HG02973 (cell line): ENCODE measurements around the gene NGRN.
"Not testable (repeated sequence)": the region's sequence is repeated elsewhere in the genome, so short reads cannot be mapped to it uniquely, and the experiment has no call there.

ENCODE experiments used
- ATAC-seq: cut with Tn5 transposase; IDR thresholded peaks from one replicate; pipeline ENCODE4 v1.9.1; 2021; ENCODE audit warnings: moderate library complexity; ENCODE audit not compliant: unreplicated experiment

Gene NGRN

DNA sequence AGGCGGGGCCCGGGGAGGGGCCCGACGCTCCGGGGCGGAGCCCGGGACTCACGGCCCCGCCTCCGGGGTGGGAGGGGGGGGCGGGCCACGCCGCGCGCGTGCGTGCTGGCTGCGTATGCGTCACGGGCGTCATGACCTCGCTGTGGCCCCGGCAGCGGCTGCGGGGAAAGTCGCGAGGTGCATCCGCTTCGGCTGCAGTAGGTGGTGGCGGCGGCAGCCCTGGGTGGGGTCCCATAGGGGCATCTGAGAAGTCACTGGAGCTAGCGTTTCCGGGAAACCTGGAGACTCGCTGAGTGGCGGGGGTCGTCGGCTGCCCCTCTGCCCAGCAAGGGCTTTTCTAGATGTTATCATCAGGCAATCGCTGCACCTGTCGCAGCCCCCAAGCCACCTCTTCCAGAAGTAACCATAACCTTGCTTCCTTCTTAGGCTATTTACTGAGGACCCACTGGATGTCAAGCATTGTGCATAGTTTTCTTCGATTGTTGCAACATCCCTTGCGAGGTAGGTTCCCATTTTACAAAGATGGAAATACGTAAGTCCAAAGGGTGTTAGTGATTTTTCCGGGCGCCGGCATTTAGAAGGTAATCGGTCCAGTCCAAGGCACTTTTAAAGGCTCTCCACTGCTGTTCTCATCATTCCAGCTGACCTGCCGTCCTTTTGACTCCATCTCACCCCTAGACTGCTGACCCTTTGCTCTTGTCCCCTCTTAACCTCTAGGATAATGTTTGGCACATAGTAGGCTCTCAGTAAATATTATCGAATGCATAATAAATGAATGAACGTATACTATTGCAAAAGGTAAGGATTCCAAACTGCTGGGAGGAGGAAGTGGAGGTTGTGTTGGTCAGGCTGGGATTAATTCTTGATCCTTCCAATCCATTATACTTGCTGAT is 31.1 kb upstream of the NGRN start, which contains the start of gene GDPGP1:
Gene GDPGP1 (plus strand): TSS at position 114 of the 893 bp plus-strand sequence. CDS start 6,700 bp downstream, outside the sequence.
- peak; percentile 61 for ATAC-seq

DNA sequence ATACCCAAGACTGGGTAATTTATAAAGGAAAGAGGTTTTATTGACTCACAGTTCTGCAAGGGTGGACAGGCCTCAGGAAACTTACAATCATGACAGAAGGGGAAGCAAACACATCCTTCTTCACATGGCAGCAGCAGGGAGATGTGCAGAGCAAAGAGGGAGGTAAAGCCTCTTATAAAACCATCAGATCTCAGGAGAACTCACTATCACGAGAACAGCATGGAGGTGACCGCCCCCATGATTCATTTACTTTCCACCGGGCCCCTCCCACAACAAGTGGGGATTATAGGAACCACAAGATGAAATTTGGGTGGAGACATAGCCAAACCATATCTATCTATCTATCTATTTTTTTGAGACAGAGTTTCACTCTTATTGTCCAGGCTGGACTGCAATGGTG is 26.1 kb upstream of the NGRN start:
- ATAC-seq, result no peak

DNA sequence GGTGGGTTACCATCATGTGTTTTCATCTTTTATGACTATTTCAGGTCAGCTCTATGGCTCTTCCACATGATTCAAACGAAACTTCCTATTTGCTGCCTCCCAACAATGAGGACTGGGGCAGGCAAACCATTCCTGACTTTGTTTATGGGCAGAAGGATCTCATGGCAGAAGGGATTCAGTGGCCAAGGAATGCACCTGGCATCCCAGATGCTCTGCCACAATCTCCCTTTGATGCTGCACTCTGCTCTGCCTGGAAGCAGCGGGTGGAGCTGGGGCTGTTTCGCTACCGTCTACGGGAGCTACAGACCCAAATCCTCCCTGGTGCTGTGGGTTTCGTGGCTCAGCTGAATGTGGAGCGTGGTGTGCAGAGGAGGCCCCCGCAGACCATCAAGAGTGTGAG is 24.6 kb upstream of the NGRN start:
- no peak for ATAC-seq

DNA sequence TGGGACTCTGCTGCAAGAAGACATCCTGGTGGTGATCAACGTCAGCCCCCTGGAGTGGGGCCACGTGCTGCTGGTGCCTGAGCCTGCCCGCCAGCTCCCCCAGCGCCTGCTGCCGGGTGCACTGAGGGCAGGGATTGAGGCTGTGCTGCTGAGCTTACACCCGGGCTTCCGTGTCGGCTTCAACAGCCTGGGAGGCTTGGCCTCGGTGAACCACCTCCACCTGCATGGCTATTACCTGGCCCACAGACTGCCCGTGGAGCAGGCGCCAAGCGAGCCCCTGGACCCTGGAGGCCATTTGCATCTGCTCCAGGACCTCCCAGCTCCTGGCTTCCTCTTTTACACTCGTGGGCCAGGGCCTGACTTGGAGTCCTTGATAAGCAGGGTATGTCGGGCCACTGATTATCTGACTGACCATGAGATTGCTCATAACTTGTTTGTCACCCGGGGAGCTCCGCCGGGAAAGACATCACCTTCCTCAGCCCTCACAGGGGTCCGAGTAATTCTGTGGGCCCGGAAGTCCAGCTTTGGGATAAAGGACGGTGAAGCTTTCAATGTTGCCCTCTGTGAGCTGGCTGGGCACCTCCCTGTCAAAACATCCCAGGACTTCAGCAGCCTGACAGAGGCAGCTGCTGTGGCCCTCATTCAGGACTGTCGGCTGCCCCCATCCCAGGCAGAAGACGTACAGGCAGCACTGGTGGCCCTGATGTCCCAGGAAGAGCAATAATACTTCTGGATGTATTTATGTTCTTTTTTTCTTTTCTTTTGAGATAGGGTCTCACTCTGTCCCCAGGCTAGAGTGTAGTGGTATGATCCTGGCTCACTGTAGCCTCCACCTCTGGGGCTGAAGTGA is 23.9 kb upstream of the NGRN start:
- no peak for ATAC-seq

DNA sequence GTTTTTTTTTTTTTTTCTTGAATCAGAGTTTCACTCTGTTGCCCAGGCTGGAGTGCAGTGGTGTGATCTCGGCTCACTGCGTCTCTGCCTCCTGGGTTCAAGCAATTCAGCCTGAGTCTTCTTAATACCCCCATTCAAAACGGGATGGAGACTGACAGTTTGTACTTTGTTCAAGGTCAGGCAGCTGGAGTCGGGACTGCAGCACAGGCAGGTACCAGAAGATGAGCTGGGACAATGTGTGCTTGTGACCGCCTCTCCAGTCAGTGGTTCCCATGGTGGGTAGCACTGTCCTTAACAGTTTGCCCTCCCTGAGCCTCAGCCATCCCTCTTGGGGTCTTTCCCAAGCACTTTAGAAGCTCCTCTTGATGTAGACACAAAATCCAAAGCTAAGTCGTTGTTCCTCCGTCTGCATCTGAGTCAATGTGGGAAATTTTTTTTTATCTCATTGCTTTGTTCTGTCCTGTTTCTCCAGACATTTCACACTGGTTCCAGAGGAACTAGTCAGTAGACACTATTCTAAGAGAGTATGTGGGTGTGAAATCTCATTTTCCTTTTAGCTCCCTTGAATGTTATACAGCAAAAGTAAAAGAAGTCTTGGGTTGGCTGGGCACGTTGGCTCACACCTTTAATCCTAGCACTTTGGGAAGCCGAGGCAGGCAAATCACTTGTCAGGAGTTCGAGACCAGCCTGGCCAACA is 21.4 kb upstream of the NGRN start:
- ATAC-seq, result no peak

DNA sequence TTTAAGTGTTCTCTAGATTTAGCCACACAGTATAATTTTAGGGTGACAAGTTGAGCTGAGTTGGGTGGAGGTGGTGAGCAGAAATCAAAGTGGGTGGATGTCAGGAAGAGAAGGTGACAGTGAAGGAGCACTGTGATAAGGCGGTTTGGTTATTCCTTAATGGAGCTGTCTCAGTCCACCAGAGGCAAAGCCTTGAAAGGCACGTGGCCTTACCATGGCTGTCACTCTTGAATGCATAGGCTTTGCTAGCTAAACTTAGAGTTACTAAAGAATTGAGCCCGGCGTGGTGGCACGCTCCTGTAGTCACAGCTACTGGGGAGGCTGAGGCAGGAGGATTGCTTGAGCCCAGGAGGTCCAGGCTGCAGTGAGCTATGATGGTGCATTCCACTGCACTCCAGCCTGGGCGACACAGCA is 16.7 kb upstream of the NGRN start:
- ATAC-seq, result no peak

DNA sequence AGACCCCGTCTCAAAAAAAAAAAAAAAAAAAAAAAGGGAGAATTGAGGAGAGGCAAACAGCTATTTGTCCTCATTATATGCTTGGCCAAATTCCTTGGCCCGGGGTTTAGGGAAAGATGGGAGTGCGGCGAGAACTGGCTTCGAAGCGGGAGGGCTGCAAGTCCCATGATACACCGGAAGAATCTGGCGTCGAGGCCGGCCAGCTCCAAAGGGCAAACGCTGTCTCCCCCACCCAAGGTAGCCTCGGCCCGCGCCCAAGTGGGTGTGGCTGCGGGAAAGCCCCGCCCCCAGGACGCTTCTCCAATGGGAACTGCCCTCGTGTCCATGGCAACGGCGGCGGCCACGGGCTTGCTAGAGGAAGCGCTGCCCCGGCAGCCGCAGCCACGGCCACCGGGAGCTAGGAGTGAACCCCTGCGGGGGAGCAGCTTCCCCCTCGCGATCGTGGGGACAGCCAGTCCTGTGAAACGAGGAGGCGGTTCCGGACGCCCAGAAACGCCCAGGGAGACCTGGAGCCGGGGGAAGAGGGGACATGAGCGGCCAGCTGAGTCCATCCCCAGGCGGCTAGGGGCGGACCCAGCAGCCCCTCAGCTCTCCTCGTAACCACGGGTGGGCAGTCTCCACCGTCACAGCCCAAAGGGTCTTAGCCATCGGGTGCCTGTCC is 16.1 kb upstream of the NGRN start, which contains the start of gene TTLL13:
Gene TTLL13 (plus strand): TSS at position 354 of the 661 bp plus-strand sequence. CDS start 1,075 bp downstream, outside the sequence.
- peak; percentile 71 for ATAC-seq

DNA sequence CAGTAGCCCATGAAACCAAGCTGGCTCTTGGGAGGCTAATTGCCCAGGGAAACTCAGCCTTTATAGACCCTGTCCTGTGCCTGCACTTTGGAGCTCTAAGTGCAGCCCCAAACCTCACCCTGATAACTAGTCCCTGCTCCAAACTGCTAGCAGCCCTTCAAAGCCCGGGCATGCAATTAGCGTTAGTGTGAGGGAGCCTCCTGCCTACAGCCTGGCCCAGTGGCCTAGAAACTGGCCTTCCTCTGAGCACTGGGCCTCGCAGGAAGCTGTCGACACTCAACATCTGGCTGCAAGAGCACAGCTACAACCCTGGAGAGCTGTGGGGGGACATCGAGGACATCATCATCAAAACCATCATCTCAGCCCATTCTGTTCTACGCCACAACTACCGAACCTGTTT is 7.7 kb upstream of the NGRN start:
- ATAC-seq, result no peak

DNA sequence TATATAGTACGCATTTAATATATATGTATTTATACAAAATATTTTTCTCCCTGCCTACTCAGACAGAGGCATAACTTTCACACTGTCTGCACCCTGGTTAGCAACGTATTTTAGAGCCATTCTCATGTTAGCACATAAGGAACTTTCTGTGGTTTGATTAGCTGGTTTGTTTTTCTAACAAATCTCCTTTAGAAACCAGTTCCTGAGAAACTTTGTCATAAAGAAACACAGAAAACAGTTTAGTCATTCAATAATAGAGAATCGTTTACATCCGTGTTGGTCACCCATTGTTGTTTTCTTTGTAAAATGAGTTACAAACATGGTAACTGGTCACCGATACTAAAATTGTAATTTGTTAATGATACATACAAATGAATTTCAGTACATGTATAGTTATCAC is 5.9 kb upstream of the NGRN start:
- ATAC-seq, result peak; percentile 78

DNA sequence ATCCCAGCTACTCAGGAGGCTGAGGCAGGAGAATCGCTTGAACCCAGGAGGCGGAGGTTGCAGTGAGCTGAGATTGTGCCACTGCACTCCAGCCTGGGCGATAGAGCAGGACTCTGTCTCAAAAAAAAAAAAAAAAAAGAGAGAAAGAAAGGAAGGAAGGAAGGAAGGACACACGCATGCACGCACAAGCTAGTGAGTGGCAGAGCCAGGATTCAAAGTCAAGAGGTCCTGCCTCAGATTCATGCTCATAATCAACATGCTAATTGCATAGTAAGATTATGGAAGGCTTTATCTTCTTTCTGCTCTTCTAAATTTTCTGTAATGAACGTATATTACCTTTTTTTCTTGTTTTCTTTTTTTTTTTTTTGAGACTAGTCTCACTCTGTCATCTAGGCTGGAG is 4.7 kb upstream of the NGRN start:
- not testable (repeated sequence) for ATAC-seq

DNA sequence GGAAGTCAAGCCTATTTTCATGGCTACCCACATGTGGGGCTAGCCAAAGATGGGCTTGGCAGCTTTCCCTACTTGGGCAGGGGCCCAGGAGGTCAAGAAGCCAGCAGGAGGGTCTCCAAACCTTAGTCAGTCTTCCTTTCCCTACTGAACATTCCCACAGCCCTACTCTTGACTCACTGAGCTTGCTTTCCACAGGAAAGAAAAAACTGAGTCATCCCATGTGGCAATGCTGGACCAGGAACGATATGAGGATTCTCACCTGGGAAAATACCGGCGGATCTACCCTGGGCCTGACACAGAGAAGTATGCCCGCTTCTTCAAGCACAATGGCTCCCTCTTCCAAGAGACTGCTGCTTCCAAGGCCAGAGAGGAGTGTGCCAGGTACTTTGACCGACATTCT is 3.7 kb upstream of the NGRN start:
- no peak for ATAC-seq

DNA sequence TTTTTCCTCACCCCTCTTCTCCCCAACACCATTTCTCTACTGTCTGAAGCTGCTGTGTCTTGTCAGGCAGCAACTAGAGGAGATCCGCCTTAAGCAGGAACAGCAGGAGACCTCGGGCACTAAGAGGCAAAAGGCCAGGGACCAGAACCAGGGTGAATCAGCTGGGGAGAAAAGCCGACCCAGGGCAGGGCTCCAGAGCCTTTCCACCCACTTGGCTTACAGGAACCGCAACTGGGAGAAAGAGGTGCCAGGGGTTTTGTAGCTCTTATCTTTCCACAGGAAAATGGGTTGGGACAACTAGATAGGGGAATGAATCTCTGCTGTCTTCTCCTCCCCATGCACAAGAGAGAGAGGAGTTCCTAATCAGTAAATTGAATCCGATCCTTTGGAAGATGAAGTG is 3.0 kb upstream of the NGRN start:
- ATAC-seq, result no peak

DNA sequence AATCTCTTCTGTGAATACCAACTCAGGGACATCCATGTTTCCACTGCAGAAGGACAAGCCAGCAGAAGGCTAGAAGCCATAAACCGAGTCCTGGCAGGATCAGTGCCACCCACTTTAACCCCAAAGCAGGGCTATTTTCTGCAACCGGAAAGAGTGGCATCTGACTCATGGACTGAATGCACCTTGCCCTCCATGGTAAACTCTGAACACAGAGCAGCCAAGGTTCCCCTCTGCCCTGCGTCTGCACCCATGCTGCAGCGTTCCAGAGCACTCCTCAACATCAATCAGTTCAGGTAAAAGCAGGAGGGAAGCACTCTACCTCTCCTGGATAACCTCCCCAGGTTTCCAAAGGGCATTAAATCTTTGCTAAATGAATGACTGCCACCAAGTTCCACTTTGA is 801 bp upstream of the NGRN start:
- no peak for ATAC-seq

DNA sequence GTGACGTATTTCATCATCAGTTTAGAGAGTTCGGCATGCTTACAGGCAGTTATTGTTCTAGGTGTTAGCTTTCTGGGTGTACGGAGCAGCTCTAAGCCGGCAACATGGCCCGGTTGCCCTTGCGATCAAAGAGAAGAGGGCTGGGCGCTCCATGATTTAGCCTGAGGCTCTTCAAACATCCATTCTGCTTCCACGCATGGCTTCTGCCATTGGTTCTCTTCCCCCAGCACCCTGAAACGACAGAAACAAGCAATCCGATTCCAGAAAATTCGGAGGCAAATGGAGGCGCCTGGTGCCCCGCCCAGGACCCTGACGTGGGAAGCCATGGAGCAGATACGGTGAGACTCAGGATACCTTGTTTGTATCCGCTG is 574 bp downstream of the NGRN start:
- ATAC-seq, result peak; percentile 33

DNA sequence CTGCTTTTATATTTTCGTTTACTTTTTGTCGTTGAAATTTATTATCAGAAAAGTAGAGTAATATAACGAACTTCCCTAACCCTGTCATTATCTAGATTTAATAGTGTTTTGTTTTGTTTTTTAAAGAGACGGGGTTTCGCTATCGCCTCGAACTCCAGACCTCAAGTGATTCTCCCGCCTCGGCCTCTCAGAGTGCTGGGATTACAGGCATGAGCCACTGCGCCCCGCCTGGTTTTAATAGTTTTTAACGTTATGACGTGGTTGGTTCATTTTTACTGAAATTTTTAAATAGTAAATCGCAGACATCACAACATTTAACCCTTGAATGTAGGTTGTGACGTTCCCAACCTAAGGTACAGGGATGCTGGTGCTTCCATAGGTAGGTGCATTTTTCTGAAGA is 1.0 kb downstream of the NGRN start:
- no peak for ATAC-seq

DNA sequence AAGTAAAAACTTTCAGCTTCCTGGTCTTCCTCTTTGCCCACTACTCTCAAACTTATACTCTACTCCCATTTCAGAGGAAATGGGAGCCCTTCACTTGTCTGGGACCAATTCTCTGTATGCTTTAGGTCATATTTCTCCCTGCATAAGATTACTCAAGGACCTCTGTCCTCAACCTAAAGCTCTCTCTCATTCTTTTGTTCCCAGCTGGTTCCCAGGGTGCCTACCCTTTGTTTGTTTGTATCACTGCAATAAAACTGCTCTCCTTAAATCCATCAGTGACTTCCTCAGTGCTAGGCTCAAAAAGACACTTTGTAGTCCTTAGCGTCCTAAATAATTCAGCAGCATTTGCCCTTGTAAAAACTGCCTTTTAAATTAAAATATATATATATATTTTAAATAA is 2.9 kb downstream of the NGRN start:
- ATAC-seq, result no peak

DNA sequence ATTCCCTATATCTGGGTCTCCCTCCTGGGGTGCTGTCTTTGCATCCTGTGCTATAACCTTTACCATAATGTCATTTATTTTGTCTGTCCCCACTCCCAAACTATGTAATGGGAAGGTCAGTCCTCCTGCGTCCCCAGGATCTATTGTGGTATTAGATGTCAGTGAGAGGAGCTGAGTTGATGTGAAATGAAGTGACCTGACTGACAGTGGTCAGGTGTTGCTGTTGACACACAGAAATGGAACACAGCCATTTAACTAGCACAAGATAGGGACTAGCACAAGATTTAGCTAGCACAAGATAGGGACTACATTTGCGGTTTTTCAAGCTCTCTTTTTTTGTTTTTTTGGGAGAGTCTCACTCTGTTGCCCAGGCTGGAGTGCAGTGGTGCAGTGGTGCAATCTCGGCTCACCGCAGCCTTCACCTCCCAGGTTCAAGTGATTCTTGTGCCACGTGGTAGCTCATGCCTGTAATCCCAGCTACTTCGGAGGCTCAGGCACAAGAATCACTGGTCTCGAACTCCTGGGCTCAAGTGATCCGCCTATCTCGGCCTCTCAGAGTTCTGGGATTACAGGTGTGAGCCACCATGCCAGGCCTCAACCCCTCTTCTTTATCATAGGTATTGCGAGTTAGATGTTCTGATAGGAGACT is 5.2 kb downstream of the NGRN start:
- no peak for ATAC-seq

DNA sequence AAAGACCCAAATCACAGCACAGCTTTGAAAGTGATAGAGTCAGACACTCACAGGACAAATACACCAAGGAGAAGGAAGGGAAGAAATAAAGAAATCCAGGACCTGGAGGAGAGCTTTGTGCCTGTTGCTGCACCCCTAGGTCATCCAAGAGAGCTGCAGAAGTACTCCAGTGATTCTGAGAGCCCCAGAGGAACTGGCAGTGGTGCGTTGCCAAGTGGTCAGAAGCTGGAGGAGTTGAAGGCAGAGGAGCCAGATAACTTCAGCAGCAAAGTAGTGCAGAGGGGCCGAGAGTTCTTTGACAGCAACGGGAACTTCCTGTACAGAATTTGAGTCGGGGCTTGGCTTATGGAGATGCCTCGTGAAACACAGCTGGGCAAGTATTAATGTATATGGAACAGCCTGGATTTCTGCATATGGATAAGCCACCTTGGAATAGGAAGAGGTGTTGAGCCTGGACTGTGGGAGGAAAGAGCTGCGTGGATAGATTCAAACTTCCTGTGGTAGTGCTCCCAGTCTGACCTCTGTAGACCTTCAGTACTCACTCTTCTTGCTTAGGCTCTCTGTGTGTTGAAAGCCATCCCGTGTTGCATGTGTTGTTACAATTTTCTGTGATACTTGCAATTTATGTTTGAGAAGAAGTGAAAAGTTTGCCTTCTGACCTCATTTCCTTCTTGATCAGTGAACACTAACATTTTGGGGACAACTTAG is 6.1 kb downstream of the NGRN start:
- ATAC-seq, result no peak

DNA sequence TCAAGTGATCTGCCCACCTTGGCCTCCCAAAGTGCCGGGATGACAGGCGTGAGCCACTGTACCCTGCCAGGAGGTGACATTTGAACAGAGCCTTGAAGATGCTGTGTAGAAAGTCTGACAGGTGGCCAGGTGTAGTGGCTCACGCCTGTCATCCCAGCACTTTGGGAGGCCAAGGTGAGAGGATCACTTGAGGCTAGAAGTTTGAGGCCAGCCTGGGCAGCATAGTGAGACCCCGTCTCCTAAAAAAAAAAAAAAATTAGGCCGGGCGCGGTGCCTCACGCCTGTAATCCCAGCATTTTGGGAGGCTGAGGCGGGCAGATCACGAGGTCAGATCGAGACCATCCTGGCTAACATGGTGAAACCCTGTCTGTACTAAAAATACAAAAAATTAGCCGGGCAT is 13.0 kb downstream of the NGRN start:
- not testable (repeated sequence) for ATAC-seq

DNA sequence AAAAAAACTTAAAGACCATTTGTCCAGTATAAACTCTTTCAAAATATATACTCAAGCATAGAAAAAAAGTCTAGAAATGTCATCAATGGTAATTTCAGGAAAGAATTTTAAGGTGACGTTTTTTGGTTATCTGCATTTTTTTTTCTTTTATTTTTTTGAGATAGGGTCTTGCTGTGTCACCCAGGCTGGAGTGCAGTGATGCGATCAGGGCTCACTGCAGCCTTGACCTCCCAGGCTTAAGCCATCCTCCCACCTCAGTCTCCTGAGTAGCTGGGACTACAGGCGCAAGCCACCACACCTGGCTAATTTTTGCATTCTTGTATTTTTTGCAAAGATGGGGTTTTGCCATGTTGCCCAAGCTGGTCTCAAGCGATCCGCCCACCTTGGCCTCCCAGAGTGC is 15.3 kb downstream of the NGRN start:
- ATAC-seq, result not testable (repeated sequence)
